Transverse colon (tissue), 3 donors: ENCODE results near the gene RIN2.

ENCODE experiments used
- CTCF ChIP-seq, 5 experiments: fragments of 200-600 bp in 3 of 5; fragments of 450-650 bp in 2 of 5; sonication (generic) in 3 of 5; IDR thresholded peaks; 1 replicate in 2 of 5; 2 replicates in 3 of 5; pipeline ENCODE4 v1.5.1; 2016 to 2017; ENCODE audit warnings: antibody characterized with exemption in 5 of 5, inconsistent platforms in 3 of 5, mild to moderate bottlenecking in 2 of 5, moderate library complexity in 1 of 5
- POLR2A ChIP-seq: fragments of 450-650 bp; IDR thresholded peaks from one replicate; pipeline ENCODE4 v1.6.1; 2016; ENCODE audit warnings: antibody characterized with exemption, mild to moderate bottlenecking, moderate library complexity

GRCh38 chr20:19747903-19748302 lies 10.2 kb upstream of the RIN2 start:
- TF ChIP-seq POLR2A (no peak), CTCF (IDR thresholded peaks at IDR 0.05) (no peak)
